NCI-H2029 (cell line): ENCODE data around the gene GALNT7.

ENCODE experiments used
- DNase-seq: peaks from one replicate; lab custom pipeline; 2025; lab: John Stamatoyannopoulos, UW

GALNT7 gene

DNA sequence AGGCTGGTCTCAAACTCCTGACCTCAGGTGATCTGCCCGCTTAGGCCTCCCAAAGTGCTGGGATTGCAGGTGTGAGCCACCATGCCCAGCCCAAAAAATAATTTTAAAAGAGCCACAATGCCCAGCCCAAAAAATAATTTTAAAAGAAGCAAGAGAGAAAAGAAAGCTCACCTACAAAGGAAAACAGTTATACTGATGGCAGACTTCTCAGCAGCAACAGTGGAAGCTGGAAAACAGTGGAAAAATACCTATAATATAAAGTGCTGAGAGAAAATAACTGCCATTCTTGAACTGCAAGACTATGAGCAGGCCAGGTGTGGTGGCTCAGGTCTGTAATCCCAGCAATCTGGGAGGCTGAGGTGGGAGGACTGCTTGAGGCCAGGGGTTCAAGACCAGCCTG lies 178.9 kb downstream of the GALNT7 start:
- DNase-seq = no peak

DNA sequence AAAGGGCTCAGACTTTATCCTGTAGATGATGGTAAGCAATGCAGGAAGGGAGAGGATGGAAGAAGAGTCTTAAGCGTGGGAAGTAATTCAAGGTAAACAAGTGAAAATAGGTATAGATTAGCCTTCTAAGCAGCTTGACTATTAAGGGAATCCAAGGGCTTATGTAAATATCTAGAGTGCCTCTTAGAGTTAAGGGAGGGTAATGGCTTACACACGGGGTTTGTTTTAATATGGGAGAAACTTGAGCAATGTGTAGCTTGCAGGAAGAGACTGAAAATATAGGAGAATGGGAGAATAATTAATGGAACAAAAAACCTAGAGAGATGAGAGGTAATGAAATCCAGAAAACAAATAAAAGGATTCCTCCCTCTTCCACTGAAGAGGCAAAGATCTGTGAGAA lies 189.3 kb downstream of the GALNT7 start:
- DNase-seq = peak; percentile 22

- DNase-seq = no peak
Measured at GRCh38 chr4:173360587-173361221, 192.1 kb downstream of the GALNT7 start.

DNA sequence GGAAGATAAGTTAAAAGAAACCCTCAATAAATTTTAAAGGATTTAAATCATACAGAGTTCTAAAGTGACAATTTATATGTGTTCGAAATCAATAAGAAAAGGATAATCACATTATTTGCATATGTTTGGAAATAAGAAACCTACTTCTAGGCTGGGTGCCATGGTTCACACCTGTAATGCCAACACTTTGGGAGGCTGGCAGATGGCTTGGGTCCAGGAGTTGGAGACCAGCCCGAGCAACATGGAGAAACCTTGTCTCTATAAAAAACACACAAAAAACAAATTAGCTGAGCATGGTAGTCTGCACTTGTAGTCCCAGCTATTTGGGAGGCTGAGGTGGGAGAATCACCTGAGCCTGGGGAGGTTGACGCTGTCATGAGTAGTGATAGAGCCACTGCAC lies 194.1 kb downstream of the GALNT7 start:
- DNase-seq = peak; percentile 57

DNA sequence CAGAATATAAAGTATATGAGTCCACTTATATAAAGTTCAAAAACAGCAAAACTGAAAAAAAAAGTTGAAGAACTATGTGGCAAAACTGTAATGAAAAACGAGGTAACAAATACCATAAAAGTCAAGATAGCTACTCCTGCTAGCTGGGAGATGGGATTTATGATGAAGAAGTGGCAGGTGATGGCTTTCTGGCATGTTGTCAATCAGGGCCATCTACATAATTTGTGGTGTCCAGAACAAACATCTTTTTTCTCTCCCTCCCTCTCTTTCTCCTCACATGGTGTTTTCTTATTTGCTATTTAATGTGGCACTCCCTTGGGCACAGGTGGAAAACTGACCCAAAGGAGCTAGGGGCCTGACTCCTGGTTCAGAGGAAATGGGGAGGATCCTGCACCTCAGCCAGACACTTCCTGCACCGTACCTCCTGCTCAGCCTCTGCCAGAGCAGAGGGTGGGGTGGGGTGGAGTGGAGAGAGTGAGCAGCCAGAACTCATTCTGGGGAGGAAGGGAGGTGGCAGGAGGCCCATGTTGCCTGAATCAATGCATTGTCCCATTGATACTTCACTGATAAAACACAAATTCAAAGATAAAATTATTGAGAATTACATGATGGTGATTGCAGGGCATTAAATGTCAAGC lies 196.9 kb downstream of the GALNT7 start:
- peak; percentile 57 for DNase-seq

GRCh38 chr4:173367285-173367684 lies 198.7 kb downstream of the GALNT7 start:
- DNase-seq = peak; percentile 11

DNA sequence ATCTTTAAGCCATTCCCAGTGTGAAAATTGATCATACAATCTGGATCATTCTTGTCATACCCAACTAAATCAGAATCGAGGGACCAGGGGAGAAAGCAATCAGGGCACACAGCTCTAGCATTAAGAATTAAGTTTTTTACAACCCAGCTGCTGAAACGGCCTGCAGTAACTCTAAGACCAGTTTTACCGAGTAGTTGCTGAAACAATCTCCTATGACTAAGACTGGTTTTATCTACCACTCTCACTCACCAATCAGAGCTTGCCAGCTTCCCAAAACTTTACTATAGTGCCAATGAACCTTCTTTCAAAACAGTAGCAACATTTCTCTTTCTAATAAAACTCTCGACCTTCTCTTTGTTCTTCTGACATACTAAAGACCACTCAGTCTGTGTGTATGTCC lies 199.3 kb downstream of the GALNT7 start:
- DNase-seq = no peak

DNA sequence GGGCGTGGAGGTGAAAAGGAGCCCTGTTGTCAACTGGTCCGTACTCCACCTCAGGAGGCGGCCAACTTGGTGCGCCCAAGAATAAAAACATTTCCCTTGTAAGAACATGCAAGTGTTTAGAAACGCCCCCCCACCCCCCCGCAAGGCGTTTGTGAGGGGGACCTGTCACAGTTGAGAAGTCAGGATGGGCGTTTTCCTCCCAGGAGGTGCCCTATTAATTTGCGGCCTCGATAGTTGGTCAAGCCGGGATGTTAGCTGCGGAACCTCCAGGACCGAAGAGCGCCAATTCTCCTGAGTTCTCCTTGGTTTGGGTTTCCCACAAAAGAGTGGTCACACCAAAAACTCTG lies 201.5 kb downstream of the GALNT7 start:
- no peak for DNase-seq

GRCh38 chr4:173370477-173371291 lies 202.1 kb downstream of the GALNT7 start, which contains the start of gene SAP30:
Gene SAP30, plus strand, starts transcription at chr4:173370954. Its CDS starts 229 bp downstream, at chr4:173371183.
- peak; percentile 92 for DNase-seq

DNA sequence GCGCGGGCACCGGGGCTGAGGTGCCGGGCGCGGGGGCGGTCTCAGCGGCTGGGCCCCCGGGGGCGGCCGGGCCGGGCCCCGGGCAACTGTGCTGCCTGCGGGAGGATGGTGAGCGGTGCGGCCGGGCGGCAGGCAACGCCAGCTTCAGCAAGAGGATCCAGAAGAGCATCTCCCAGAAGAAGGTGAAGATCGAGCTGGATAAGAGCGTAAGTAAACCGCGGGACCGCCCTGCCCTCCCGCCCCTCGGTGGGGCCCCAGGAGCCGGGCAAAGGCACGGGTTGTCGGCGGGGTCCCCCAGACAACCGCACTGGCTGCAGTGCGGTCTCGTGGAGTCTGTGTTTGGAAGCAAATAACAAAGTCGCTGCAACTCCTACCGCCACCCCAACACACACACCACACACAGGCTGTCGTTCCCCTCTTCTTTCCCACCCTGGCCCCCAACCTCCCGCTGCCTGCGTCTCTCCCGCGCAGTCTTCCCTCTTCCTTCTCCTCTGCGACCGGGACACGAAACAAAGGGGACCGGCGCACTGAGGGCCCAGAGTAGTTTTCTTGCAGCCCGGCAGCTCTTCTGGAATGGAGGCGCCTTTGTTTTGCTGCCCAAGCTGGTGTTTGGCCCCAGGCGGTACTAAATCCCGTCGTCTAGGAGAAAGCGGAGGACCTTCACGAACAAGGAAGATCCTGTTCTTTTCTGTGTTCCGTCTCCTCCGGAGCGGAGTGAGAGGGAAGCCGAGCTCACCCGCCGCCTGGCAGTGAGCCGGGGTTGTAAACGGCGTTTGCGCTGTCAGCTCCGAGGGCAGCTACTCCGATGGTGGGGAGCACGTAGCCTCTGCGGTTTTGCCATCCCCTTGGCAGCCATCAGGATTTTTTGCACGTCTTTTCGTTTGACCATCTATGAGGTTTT lies 202.9 kb downstream of the GALNT7 start:
- peak; percentile 52 for DNase-seq
